ENCODE results near the gene PDSS2.

- TF ChIP-seq EP300 (conservative IDR thresholded peaks at IDR 0.05; ENCODE audit: poor library complexity, severe bottlenecking) (no peak), CTCF (IDR thresholded peaks at IDR 0.05; ENCODE audit: poor library complexity, severe bottlenecking) (no peak), TAF1 (IDR thresholded peaks at IDR 0.05; ENCODE audit: low read depth) (no peak), RAD21 (conservative IDR thresholded peaks at IDR 0.05) (no peak), EZH2 (IDR thresholded peaks at IDR 0.05; ENCODE audit: borderline replicate concordance, insufficient read depth, low read length, poor library complexity, severe bottlenecking) (no peak)
Measured at GRCh38 chr6:107228754-107229153, 230.6 kb downstream of the PDSS2 start.
